Measurements from ENCODE around the gene ZBTB49.
"Not testable (repeated sequence)": the region's sequence is repeated elsewhere in the genome, so short reads cannot be mapped to it uniquely, and the experiment has no call there.

ZBTB49 gene

GRCh38 chr4:4289941-4290850 is at the start of gene ZBTB49, which contains the start of gene LYAR:
Gene ZBTB49 (plus strand): TSS chr4:4290251. CDS start chr4:4299946, 9,695 bp downstream.
Gene LYAR (minus strand): TSS chr4:4290154. CDS start chr4:4283742, 6,412 bp downstream.
- peak; percentile 74 to 93 for DNase-seq

GRCh38 chr4:4245172-4245571 is 44.9 kb upstream of the ZBTB49 start:
- DNase-seq: no peak

- no peak for DNase-seq
Observed at GRCh38 chr4:4247696-4248028, 42.4 kb upstream of the ZBTB49 start.

- peak; percentile 85 to 89 for DNase-seq
Observed at GRCh38 chr4:4248029-4248884, 41.8 kb upstream of the ZBTB49 start, which contains the start of gene TMEM128. Gene TMEM128 (minus strand): TSS chr4:4248223. CDS start chr4:4248202, 21 bp downstream.

- DNase-seq: no peak
Observed at GRCh38 chr4:4248885-4249203, 41.2 kb upstream of the ZBTB49 start.

GRCh38 chr4:4249342-4249741 is 40.7 kb upstream of the ZBTB49 start:
- not testable (repeated sequence) for DNase-seq

GRCh38 chr4:4249866-4250265 is 40.2 kb upstream of the ZBTB49 start:
- no peak for DNase-seq

- no peak for DNase-seq
Observed at GRCh38 chr4:4254199-4254598, 35.9 kb upstream of the ZBTB49 start.

- no peak for DNase-seq
Observed at GRCh38 chr4:4254666-4255065, 35.4 kb upstream of the ZBTB49 start.

- DNase-seq: no peak
Observed at GRCh38 chr4:4256799-4257198, 33.3 kb upstream of the ZBTB49 start.

GRCh38 chr4:4257705-4258104 is 32.3 kb upstream of the ZBTB49 start:
- DNase-seq: not testable (repeated sequence)

GRCh38 chr4:4259484-4260100 is 30.5 kb upstream of the ZBTB49 start:
- DNase-seq: no peak

- DNase-seq: peak in 1 of 2 donors; percentile 31
Observed at GRCh38 chr4:4260185-4260751, 29.8 kb upstream of the ZBTB49 start.

GRCh38 chr4:4267981-4268380 is 22.1 kb upstream of the ZBTB49 start:
- DNase-seq: no peak

GRCh38 chr4:4268776-4269175 is 21.3 kb upstream of the ZBTB49 start:
- DNase-seq: no peak

- DNase-seq: no peak
Observed at GRCh38 chr4:4269331-4269731, 20.7 kb upstream of the ZBTB49 start.

GRCh38 chr4:4269856-4270255 is 20.2 kb upstream of the ZBTB49 start:
- DNase-seq: no peak

GRCh38 chr4:4270529-4270928 is 19.5 kb upstream of the ZBTB49 start:
- DNase-seq: no peak

GRCh38 chr4:4271912-4272311 is 18.1 kb upstream of the ZBTB49 start:
- no peak for DNase-seq

GRCh38 chr4:4274226-4274625 is 15.8 kb upstream of the ZBTB49 start:
- no peak for DNase-seq

GRCh38 chr4:4277531-4277930 is 12.5 kb upstream of the ZBTB49 start:
- DNase-seq: no peak

GRCh38 chr4:4281787-4282186 is 8.3 kb upstream of the ZBTB49 start:
- DNase-seq: no peak
